Epithelial cell of proximal tubule (primary cell): ENCODE measurements around the gene NBPF6. TPM values are rescaled to one million over a fixed set of nuclear protein-coding genes. Genes with fewer than 3 reads are reported as not detected.
"Not testable (repeated sequence)": the region's sequence is repeated elsewhere in the genome, so short reads cannot be mapped to it uniquely, and the experiment has no call there.

ENCODE experiments used
- DNase-seq: peaks from one replicate; pipeline ENCODE4 v3.0.0-alpha.2; 2011; ENCODE audit warnings: low read depth
- H3K4me3 ChIP-seq: 2 replicates; pipeline ENCODE4 v1.5.1; 2011; ENCODE audit warnings: low read depth, mild to moderate bottlenecking, low read length
- CTCF ChIP-seq: conservative IDR thresholded peaks from 2 replicates; pipeline ENCODE4 v1.5.1; 2012; ENCODE audit warnings: low read depth, mild to moderate bottlenecking, low read length
- total RNA-seq: library from RNA; depleted of rRNA; stranded (reverse); fragments of >200 nt; gene quantifications from 2 replicates; pipeline ENCODE4 v1.2.3, GENCODE V29; 2015

Gene NBPF6
- total RNA-seq, 1 donor from 2014 or later: not detected

GRCh38 chr1:108478429-108479015 lies 28.4 kb downstream of the NBPF6 start:
- DNase-seq: no peak
- no peak overlapping the region for H3K4me3 ChIP-seq
- TF ChIP-seq CTCF: no peak

- TF ChIP-seq CTCF: no peak
- no peak overlapping the region for H3K4me3 ChIP-seq
- no peak for DNase-seq
Measured at GRCh38 chr1:108482708-108483107, 32.6 kb downstream of the NBPF6 start.

GRCh38 chr1:108485990-108486389 lies 35.8 kb downstream of the NBPF6 start:
- not testable (repeated sequence) for DNase-seq, H3K4me3 ChIP-seq

- not testable (repeated sequence) for DNase-seq
Measured at GRCh38 chr1:108486707-108487106, 36.6 kb downstream of the NBPF6 start.

GRCh38 chr1:108495008-108495407 lies 44.9 kb downstream of the NBPF6 start:
- not testable (repeated sequence) for DNase-seq, H3K4me3 ChIP-seq

More at GRCh38 chr1:108486707-108487106, 36.6 kb downstream of the NBPF6 start:
- not testable (repeated sequence) for H3K4me3 ChIP-seq

GRCh38 chr1:108496856-108497255 lies 46.7 kb downstream of the NBPF6 start:
- H3K4me3 ChIP-seq, DNase-seq: not testable (repeated sequence)

GRCh38 chr1:108502138-108502537 lies 52.0 kb downstream of the NBPF6 start:
- DNase-seq: no peak
- TF ChIP-seq CTCF: no peak

GRCh38 chr1:108502624-108503023 lies 52.5 kb downstream of the NBPF6 start:
- H3K4me3 ChIP-seq: no peak overlapping the region
- TF ChIP-seq CTCF: no peak
- DNase-seq: no peak

More at GRCh38 chr1:108502138-108502537, 52.0 kb downstream of the NBPF6 start:
- no peak overlapping the region for H3K4me3 ChIP-seq

- DNase-seq: peak; percentile 46
- H3K4me3 ChIP-seq: no peak overlapping the region
- TF ChIP-seq CTCF: no peak
Measured at GRCh38 chr1:108503062-108503733, 53.1 kb downstream of the NBPF6 start.
